Measurements from ENCODE around the gene HOXC10. TPM values are rescaled to one million over a fixed set of nuclear protein-coding genes. Genes with fewer than 3 reads are reported as not detected.

HOXC10 gene
- total and polyA plus RNA-seq, 2 experiments from 2014 or later: not detected

DNA sequence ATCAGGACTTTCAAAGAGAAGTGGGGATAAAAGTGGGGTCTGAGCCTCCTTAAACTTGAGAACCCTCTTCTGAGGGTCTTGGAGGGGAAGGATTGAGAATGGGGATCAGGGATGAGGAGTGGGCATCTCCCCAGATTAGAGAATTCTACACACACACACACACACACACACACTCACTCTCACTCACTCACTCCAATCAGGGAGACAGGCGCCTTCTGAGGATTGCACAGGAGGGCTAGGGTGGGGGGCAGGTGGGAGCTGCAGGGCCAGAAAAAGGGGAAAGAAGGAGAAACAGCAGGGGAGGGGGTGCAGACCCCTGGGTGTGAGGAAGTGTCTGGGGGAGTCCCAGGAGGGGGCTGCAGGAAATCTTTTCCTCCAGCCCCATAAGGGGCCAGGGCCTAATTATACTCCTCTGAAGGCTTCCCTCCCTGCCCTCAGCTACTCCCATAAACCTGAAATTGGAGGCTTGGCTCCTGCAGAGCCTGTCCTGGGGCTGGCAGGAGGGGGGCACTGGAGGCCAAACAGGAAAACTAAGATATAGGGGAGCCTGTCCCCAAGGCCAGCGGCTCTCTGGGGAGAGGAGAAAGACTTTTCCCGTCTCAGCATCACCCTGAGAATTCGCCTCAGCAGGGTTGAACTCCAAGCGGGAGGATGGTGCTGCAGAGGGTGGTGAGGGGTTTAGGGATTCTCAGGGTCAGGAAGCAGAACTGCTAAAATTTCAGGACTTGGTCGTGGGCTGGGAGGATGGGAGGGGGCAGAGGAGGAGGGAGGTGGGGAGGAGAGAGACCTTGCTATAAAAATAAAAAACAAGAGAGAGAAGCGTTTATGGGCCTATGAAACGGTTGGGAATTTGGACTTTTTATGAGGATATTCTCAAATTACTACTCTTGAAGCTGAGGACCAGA lies 16.6 kb downstream of the HOXC10 start:
- peaks cover 19% of the 10 kb centered on the region for H3K4me1 ChIP-seq (ENCODE audit: insufficient read depth)
- no peak overlapping the region for H3K4me2 ChIP-seq

More for the DNA sequence above, 16.6 kb downstream of the HOXC10 start:
- Mint-ChIP-seq H3K4me1 (peaks cover 29% of the 10 kb centered on the region), H3K36me3 (ENCODE audit: low read depth) (no peaks in the 10 kb centered on the region), H3K9me3 (peaks cover 3% of the 10 kb centered on the region; the same call in 2 of the 3 replicates), H3K27me3 (ENCODE audit: insufficient read depth, low read depth, poor library complexity) (peaks cover 100% of the 10 kb centered on the region), H3K27ac (no peak overlapping the region), H3K4me3 (no peak overlapping the region; the same call in 2 of the 3 replicates)
- H3K36me3 ChIP-seq (ENCODE audit: insufficient read depth): no peaks in the 10 kb centered on the region
- peaks cover 100% of the 10 kb centered on the region for H3K27me3 ChIP-seq (ENCODE audit: insufficient read depth)
- peaks cover 30% of the 10 kb centered on the region for H3F3A ChIP-seq (replicated peaks; ENCODE audit: low read depth)
- peaks cover 30% of the 10 kb centered on the region for H4K20me1 ChIP-seq (replicated peaks; ENCODE audit: insufficient read depth)
- no peaks in the 10 kb centered on the region for H3K79me2 ChIP-seq (replicated peaks; ENCODE audit: insufficient read depth)
- peak; percentile 87 for TF ChIP-seq EZH2 (IDR thresholded peaks at IDR 0.05; ENCODE audit: low read depth, unreplicated experiment)
- TF ChIP-seq, protein P1, sequence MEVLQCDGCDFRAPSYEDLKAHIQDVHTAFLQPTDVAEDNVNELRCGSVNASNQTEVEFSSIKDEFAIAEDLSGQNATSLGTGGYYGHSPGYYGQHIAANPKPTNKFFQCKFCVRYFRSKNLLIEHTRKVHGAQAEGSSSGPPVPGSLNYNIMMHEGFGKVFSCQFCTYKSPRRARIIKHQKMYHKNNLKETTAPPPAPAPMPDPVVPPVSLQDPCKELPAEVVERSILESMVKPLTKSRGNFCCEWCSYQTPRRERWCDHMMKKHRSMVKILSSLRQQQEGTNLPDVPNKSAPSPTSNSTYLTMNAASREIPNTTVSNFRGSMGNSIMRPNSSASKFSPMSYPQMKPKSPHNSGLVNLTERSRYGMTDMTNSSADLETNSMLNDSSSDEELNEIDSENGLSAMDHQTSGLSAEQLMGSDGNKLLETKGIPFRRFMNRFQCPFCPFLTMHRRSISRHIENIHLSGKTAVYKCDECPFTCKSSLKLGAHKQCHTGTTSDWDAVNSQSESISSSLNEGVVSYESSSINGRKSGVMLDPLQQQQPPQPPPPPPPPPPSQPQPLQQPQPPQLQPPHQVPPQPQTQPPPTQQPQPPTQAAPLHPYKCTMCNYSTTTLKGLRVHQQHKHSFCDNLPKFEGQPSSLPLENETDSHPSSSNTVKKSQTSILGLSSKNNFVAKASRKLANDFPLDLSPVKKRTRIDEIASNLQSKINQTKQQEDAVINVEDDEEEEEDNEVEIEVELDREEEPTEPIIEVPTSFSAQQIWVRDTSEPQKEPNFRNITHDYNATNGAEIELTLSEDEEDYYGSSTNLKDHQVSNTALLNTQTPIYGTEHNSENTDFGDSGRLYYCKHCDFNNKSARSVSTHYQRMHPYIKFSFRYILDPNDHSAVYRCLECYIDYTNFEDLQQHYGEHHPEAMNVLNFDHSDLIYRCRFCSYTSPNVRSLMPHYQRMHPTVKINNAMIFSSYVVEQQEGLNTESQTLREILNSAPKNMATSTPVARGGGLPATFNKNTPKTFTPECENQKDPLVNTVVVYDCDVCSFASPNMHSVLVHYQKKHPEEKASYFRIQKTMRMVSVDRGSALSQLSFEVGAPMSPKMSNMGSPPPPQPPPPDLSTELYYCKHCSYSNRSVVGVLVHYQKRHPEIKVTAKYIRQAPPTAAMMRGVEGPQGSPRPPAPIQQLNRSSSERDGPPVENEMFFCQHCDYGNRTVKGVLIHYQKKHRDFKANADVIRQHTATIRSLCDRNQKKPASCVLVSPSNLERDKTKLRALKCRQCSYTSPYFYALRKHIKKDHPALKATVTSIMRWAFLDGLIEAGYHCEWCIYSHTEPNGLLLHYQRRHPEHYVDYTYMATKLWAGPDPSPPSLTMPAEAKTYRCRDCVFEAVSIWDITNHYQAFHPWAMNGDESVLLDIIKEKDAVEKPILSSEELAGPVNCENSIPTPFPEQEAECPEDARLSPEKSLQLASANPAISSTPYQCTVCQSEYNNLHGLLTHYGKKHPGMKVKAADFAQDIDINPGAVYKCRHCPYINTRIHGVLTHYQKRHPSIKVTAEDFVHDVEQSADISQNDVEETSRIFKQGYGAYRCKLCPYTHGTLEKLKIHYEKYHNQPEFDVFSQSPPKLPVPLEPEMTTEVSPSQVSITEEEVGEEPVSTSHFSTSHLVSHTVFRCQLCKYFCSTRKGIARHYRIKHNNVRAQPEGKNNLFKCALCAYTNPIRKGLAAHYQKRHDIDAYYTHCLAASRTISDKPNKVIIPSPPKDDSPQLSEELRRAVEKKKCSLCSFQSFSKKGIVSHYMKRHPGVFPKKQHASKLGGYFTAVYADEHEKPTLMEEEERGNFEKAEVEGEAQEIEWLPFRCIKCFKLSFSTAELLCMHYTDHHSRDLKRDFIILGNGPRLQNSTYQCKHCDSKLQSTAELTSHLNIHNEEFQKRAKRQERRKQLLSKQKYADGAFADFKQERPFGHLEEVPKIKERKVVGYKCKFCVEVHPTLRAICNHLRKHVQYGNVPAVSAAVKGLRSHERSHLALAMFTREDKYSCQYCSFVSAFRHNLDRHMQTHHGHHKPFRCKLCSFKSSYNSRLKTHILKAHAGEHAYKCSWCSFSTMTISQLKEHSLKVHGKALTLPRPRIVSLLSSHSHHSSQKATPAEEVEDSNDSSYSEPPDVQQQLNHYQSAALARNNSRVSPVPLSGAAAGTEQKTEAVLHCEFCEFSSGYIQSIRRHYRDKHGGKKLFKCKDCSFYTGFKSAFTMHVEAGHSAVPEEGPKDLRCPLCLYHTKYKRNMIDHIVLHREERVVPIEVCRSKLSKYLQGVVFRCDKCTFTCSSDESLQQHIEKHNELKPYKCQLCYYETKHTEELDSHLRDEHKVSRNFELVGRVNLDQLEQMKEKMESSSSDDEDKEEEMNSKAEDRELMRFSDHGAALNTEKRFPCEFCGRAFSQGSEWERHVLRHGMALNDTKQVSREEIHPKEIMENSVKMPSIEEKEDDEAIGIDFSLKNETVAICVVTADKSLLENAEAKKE (CRISPR knock-in tag; IDR thresholded peaks at IDR 0.05): no peak
- no peak overlapping the region for H2AFZ ChIP-seq
- no peak overlapping the region for H3K27ac ChIP-seq (ENCODE audit: low read depth)
- DNase-seq (ENCODE audit: low spot score): no peak
- no peak for ATAC-seq
- H3K9me2 ChIP-seq (ENCODE audit: insufficient read depth): no peaks in the 10 kb centered on the region
- H3K4me3 ChIP-seq: no peak overlapping the region

All from GM23338 (cell line).